ENCODE measurements around the gene ALX3.

The ALX3 gene

DNA sequence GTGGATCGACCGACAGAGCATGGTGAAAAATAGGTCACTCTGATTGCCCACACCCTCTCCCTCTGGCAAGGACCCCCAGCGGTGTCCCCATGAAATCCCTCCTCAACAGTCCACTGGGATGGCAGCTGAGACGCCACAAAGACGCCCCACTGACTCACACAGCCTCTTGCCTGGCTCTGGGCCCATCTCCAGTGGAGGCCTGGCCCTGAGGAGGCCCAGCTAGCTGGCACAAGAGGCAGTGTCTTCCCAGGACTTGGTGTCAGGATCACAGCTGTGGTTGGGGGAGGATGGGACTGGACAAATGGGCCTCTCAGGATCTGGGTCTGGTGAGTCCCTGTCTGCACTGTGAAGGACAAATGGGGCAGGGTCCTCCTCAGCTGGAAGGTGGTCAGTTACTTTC is 4.6 kb downstream of the ALX3 start:
- no peak for DNase-seq (ENCODE audit: low read depth)

DNA sequence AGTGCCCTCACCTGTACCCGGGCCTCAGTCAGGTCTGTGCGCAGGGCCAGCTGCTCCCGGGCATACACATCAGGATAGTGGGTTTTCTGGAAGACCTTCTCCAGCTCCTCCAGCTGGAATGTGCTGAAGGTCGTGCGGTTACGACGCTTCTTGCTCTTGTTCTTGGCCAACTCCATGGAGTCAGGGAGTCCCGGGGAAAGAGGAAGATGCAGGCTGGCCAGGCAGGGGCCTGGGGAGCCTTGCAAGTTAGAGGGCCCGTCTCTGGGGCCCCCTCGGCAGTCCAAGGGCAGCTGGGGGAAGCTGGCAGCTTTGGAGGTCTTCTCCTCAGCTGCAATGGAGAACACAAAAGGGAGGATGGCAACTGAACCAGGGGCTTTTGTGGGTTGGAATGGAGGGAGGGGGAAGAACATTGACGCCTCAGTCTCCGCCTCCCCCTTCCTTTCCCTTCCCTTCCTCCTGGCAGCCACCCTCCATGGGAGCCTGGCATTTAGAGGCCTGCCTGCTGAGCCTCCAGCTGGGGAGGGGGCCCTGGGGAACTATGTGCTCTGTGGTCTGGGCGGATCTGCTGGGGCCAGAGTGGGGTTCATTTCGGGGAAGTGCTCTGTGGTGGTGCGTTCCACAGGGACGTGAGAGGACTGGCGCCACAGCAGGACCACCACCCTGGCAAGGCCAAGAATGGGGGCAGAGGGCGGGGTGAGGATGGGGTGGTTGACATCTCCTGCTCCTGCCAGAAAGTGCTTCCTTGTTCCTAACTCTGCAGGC is 5.7 kb downstream of the ALX3 start:
- no peak for DNase-seq (ENCODE audit: low read depth)

DNA sequence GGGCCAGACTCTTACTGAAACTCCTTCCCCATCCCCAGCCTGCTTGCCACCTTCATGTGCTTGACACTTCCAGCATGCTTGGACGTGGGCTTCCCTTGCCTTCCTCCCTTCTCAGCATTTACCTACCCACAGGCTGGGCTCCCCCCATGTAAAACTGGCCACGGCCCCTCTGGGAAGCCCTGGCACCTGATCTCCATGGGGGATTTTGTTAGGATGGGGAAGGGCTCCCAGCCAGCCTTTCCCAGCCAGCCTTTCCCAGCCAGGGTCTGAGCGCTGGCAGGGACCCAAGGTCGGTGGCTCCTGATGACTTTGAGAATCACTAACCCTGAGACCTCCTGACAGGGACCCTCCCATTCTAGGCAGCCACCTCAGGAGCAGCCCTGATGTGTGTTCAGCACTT is 6.7 kb downstream of the ALX3 start:
- no peak for DNase-seq (ENCODE audit: low read depth)

DNA sequence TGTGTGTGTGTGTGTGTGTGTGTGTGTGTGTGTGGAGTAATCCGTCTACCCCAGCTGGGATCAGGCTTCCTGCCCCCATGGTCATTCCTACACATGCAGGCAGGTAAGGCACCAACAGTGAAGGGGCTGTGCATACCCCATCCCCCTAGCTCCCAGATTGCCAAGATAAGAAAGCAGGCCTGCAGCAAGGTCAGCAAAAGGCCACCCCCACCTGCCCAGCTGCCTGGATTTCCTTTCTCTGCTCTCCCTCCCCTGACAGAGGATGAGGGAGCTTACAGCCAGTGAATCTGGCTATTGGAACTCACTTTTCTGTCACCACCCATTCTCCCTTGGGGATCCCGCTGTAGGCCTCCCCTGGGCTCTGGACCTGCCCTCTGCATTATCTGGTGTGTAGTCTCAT is 7.9 kb downstream of the ALX3 start:
- no peak for DNase-seq (ENCODE audit: low read depth)

DNA sequence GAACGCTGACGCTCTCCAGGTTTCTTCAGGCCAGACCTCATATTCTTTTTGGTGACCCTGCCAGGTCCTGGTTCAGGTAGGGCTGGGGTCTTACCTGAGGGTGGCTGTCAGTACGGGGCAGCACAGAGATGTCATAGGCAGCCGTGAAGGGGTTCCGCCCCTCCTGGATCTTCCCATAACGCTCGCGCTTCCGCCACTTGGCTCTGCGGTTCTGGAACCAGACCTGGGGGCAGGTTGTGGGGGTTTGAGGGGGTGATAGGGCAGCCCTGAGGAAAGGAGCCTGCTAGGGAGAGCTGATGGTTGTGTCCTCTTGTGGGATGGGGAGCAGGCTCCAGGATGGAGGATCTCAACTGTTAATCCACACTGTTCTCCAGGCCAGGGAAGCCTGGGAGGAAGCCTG is 9.1 kb downstream of the ALX3 start:
- DNase-seq (ENCODE audit: low read depth): no peak

DNA sequence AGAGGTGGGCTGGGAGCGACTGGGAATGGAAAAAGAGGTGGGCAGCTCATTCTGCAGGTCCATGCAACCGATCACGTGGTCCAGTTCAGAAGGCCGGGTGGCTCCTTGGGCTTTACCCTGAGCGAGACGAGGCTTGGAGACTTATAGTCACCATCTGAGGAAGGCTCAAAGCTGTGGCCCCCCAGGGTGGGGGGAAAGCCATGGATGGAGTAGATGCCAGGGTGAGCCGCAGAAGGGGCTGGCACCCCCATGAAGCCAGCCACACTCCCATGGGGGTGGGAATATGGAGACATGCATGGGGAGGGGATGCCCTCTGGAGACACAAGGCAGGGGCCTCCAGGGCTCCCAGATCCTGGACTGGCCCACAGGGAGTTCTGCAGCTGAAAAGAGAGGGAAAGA is 9.8 kb downstream of the ALX3 start:
- no peak for DNase-seq (ENCODE audit: low read depth)

DNA sequence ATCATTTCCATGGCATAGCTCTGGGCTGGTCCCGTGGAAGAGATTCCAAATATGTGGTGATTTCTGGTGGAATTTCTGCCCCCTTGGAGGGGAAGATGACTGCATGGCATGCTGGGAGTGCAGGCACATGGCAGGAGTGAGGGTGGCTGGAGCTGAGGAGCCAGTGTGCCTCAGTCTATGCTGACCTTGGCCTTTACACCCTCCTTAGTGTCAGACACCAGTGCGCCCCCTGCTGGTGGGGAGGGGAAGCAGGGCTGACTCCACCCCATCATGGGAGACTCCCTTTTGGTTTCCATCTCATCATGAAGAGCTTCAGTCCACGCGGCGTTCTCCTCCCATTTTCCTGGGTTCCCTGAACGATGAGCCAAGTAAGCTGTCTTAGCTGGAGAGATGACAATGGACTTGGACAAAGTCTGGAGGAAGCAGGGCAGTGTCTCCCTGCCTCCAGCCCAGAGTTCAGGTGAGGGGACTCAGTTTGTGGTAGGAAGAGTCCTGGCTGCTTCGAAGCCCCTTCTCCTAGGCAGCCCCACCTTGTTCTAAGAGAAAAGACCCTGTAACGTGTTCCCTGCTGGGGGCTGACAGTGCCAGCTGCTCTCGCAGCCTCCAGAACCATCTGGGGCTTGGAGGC is 10.3 kb downstream of the ALX3 start:
- DNase-seq (ENCODE audit: low read depth): no peak

DNA sequence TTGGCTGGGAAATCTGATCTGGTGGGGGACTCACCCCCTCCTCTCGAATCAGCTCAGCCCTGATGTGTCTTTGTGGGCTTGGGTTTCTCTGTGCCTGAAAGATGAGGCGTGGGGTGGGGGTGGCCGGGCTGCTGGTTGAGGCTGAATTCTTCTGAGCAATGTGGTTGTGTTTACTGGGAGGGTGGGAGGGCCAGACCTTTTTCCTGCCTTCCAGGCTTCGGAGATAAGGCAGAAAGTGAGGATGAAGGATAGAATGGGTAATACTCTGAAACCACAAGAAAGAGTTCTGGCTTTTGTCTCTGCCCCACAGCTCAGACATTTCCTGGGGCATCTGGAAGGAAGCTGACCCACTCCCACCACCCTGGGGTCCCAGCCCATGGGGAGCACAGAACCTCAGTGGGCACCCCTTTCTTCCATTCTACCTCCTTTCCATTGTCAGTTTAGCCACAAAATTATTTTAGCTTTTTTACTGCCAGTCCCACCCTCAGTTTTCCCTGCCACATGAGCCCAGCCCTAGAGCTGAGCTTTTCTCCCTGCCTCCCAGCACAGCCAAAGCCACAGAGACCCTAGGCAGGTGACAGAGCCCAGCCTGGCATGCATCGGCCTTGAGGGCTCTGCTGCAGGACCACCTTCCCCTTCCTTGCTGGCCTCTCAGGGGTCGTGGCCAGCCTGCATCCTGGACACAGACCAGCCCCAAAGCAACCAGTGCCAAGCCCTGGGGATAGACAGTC is 11.2 kb downstream of the ALX3 start:
- DNase-seq (ENCODE audit: low read depth): no peak

DNA sequence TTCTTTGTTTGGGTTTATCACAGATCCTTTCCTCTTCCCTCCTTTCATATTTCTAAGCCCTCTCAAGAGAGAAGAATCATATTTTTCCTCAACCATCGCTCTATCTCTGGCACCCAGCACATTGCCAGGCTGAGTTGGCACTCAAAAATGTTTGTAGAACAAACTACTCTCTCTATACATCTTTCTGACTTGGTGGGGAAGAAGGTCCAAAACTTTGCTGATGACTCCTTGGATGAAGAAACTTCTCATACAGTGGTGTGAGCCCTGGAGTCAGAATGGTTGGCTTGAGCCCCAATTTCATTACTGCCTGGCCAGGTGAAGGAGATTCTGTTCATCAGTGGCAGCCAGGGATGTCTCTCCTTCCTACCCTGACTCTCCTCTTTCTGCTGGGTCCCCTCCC is 11.9 kb downstream of the ALX3 start:
- DNase-seq (ENCODE audit: low read depth): no peak

GRCh38 chr1:110057963-110058518 is 12.4 kb downstream of the ALX3 start:
- DNase-seq (ENCODE audit: low read depth): no peak

DNA sequence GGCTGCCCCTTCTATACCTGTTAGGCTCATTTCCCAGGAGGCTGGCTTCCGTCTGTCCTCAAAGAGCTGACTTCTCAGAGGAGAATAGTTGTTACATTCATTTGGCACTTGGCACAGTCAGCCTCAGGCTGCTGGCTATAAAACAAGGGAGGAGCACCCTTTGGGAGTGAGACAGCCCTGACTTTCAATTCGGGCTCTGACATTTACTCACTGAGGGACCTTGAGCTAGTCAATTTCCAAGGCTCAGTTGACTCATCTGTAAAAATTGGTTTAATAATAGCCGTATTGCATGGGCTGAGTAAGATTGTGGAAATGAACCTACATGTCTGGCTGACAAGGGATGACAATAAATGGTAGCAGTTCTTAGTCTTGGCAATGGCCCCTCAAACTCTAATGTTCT is 13.7 kb downstream of the ALX3 start:
- no peak for DNase-seq (ENCODE audit: low read depth)

DNA sequence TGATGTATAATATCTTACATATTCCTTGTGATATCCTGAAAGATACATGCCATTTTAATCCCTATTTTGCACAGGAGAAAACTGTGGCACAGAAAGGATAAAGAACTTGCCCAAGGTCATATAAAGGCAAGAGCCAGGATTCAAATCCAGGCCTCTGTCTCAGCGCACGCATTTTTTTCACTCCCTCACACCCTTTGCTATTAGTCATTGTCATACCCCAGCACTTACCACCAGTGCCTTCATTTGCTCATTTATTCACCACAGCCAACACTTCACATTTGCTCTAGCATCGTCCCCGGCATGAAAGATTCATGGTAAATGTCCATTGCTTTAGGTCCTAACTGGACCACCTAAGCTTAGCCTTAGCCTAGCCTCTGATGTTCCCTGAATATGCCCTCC is 14.2 kb downstream of the ALX3 start:
- no peak for DNase-seq (ENCODE audit: low read depth)

GRCh38 chr1:110055493-110056284 is 14.8 kb downstream of the ALX3 start:
- no peak for DNase-seq (ENCODE audit: low read depth)

GRCh38 chr1:110053552-110054428 is 16.7 kb downstream of the ALX3 start:
- no peak for DNase-seq (ENCODE audit: low read depth)

DNA sequence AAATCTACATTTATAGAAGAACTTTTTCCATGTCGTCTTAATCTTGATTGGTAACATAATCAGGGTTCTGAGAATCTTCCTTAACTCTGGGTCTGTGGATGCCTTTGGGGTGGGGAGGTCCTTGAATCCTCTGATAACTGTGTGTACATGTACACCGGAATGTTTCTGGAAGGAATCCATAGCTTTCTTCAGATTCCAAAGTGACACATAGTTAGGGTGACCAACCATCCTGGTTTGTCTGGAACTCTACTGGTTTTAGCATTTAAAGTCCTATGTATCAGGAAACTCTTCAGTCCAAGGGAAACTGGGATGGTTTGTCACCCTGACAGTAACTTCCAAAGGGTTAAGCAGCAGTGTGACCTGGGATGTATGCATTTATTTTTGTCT is 19.2 kb downstream of the ALX3 start:
- DNase-seq (ENCODE audit: low read depth): no peak

- no peak for DNase-seq (ENCODE audit: low read depth)
Measured at GRCh38 chr1:110050602-110051261, 19.7 kb downstream of the ALX3 start.

GRCh38 chr1:110049801-110050601 is 20.5 kb downstream of the ALX3 start:
- no peak for DNase-seq (ENCODE audit: low read depth)

- no peak for DNase-seq (ENCODE audit: low read depth)
Measured at GRCh38 chr1:110048923-110049601, 21.4 kb downstream of the ALX3 start.

DNA sequence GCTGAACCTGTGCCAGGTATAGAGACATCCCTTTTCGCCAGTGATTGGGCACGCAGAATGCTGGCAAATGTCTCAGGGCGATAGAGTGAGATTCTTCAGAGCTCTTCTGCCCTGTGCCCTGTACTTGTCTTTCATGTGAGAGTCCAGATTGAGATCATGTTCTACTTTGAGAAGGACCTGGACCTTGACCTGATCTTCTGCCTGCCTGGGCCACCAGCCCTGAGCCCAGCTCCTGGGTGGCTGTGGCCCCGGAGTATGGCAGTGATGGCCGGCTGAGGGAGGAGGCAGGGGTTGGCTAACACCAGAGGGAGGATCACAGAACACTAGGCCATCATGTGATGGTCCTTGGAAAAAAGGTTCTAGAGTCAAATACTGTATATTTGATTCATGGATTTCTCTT is 22.2 kb downstream of the ALX3 start:
- no peak for DNase-seq (ENCODE audit: low read depth)
